ENCODE data around the gene MFAP1.

GRCh38 chr15:43762824-43763223, 61.7 kb downstream of the MFAP1 start:
- no peak for TF ChIP-seq POLR2A (IDR thresholded peaks at IDR 0.05)
- TF ChIP-seq CTCF (IDR thresholded peaks at IDR 0.05): no peak
